ENCODE results near the gene TMEM250.
A peak's percentile ranks its signal among the peaks of the same experiment; 100 is the strongest.

Gene TMEM250

GRCh38 chr9:136093995-136094881, 24.4 kb downstream of the TMEM250 start:
- peak; percentile 42 for DNase-seq

GRCh38 chr9:136093346-136093986, 25.2 kb downstream of the TMEM250 start:
- no peak for DNase-seq

GRCh38 chr9:136092741-136093140, 25.9 kb downstream of the TMEM250 start:
- no peak for DNase-seq

- no peak for DNase-seq
Observed at GRCh38 chr9:136092353-136092650, 26.4 kb downstream of the TMEM250 start.

GRCh38 chr9:136091582-136092352, 26.9 kb downstream of the TMEM250 start:
- DNase-seq: no peak

GRCh38 chr9:136090768-136091581, 27.7 kb downstream of the TMEM250 start:
- no peak for DNase-seq

- no peak for DNase-seq
Observed at GRCh38 chr9:136090056-136090735, 28.5 kb downstream of the TMEM250 start.

- DNase-seq: no peak
Observed at GRCh38 chr9:136089697-136090045, 29.0 kb downstream of the TMEM250 start.

GRCh38 chr9:136088939-136089696, 29.6 kb downstream of the TMEM250 start:
- DNase-seq: peak; percentile 55

- no peak for DNase-seq
Observed at GRCh38 chr9:136088481-136088938, 30.2 kb downstream of the TMEM250 start.

- DNase-seq: no peak
Observed at GRCh38 chr9:136087741-136088480, 30.8 kb downstream of the TMEM250 start.

- DNase-seq: no peak
Observed at GRCh38 chr9:136086951-136087740, 31.5 kb downstream of the TMEM250 start.

GRCh38 chr9:136086213-136086881, 32.3 kb downstream of the TMEM250 start:
- DNase-seq: no peak

- no peak for DNase-seq
Observed at GRCh38 chr9:136085815-136086212, 32.9 kb downstream of the TMEM250 start.

- DNase-seq: no peak
Observed at GRCh38 chr9:136084063-136084944, 34.4 kb downstream of the TMEM250 start.

- no peak for DNase-seq
Observed at GRCh38 chr9:136083558-136084062, 35.1 kb downstream of the TMEM250 start.

- no peak for DNase-seq
Observed at GRCh38 chr9:136082496-136083361, 35.9 kb downstream of the TMEM250 start.
